K562 (cell line): ENCODE measurements around the gene ORC5. TPM values are rescaled to one million over a fixed set of nuclear protein-coding genes. Genes with fewer than 3 reads are reported as not detected.

Source experiments
- ATAC-seq: fragments of 200-7000 bp; cut with Tn5 transposase; 3 replicates; pipeline ENCODE4 v1.9.1; 2020; ENCODE audit warnings: moderate library complexity
- BruUV-seq: library from RNA; stranded (reverse); fragments of 400-500 nt; replicated peaks from 2 replicates; lab custom pipeline; 2021; lab: Mats Ljungman, UMichigan
- CTCF ChIA-PET: fragments of 300-600 bp; formaldehyde crosslinking; extraction: SDS; loops from one replicate; lab custom pipeline; 2021; ENCODE audit warnings: low intra/inter-chr PET ratio; lab: Yijun Ruan, JAX
- POLR2A ChIA-PET: fragments of 300-600, 350-650 bp; sonication (Branson Sonifier 250); formaldehyde crosslinking; extraction: SDS; loops from one replicate; lab custom pipeline; 2021; ENCODE audit warnings: antibody characterized with exemption, inconsistent platforms; lab: Yijun Ruan, JAX
- DNase-seq, 4 experiments: peaks; one replicate each; pipeline versions ENCODE4 v3.0.0 to v3.0.0-alpha.2; 2011 to 2018; ENCODE audit warnings: low spot score in 3 of 4, mixed read lengths in 3 of 4; ENCODE audit errors: extremely low read depth in 1 of 4
- FAIRE-seq: peaks from 2 replicates; lab custom pipeline; 2011; peaks lifted over from hg19 to GRCh38; lab: Jason Lieb, UNC
- H2AFZ ChIP-seq: 2 replicates; pipeline ENCODE4 v1.6.0; 2011; ENCODE audit warnings: low read depth, low read length, control low read depth, inconsistent platforms
- H3K27ac ChIP-seq: fragments of 200-600 bp; 3 replicates; pipeline ENCODE4 v1.8.0; 2011; ENCODE audit warnings: low read depth, mild to moderate bottlenecking, control low read depth, inconsistent platforms, low read length, moderate library complexity, mixed read lengths; ENCODE audit errors: extremely low read depth
- H3K27me3 ChIP-seq, 2 experiments: fragments of 300-600 bp in 1 of 2; 2 replicates in 1 of 2; 3 replicates in 1 of 2; pipeline versions ENCODE4 v1.6.0 to v1.8.0; 2011; ENCODE audit warnings: inconsistent platforms in 2 of 2, low read length in 2 of 2, mild to moderate bottlenecking in 1 of 2, mixed read lengths in 1 of 2, moderate library complexity in 1 of 2; ENCODE audit not compliant: control insufficient read depth in 2 of 2, insufficient read depth in 2 of 2
- H3K36me3 ChIP-seq: fragments of 300-600 bp; 3 replicates; pipeline ENCODE4 v1.8.0; 2011; ENCODE audit warnings: mild to moderate bottlenecking, low read length, inconsistent platforms; ENCODE audit not compliant: control insufficient read depth, insufficient read depth
- H3K4me1 ChIP-seq, 2 experiments: fragments of 200-600 bp in 1 of 2; replicated peaks in 1 of 2; 2 replicates in 1 of 2; 3 replicates in 1 of 2; pipeline versions ENCODE4 v1.5.1 to v1.8.0; 2011; ENCODE audit warnings: inconsistent platforms in 2 of 2, low read length in 2 of 2, mild to moderate bottlenecking in 1 of 2, mixed read lengths in 1 of 2, moderate library complexity in 1 of 2; ENCODE audit not compliant: control insufficient read depth in 2 of 2, insufficient read depth in 2 of 2
- H3K4me2 ChIP-seq: 2 replicates; pipeline ENCODE4 v1.6.1; 2011; ENCODE audit warnings: low read length, control low read depth, inconsistent platforms, mixed read lengths; ENCODE audit not compliant: insufficient read depth
- H3K4me3 ChIP-seq: fragments of 200-600 bp; sonication (generic), shearing (Covaris generic); 2 replicates; pipeline ENCODE4 v1.5.1; 2016; ENCODE audit warnings: control low read depth, inconsistent platforms
- H3K79me2 ChIP-seq: fragments of 200-600 bp; 3 replicates; pipeline ENCODE4 v1.8.0; 2011; ENCODE audit warnings: low read length, inconsistent platforms; ENCODE audit not compliant: control insufficient read depth, insufficient read depth
- H3K9ac ChIP-seq, 2 experiments: 2 replicates each; pipeline versions ENCODE4 v1.6.0 to v1.6.1; 2011; ENCODE audit warnings: low read depth in 2 of 2, low read length in 2 of 2, control low read depth in 1 of 2, inconsistent platforms in 1 of 2, mild to moderate bottlenecking in 1 of 2, mixed read lengths in 1 of 2; ENCODE audit not compliant: insufficient read depth in 1 of 2
- H3K9me1 ChIP-seq: one replicate; pipeline ENCODE4 v1.6.0; 2011; ENCODE audit warnings: inconsistent platforms, mild to moderate bottlenecking, low read length, moderate library complexity; ENCODE audit not compliant: control insufficient read depth, insufficient read depth
- H3K9me3 ChIP-seq: replicated peaks from 2 replicates; pipeline ENCODE4 v1.5.1; 2011; ENCODE audit warnings: low read depth, low read length, inconsistent platforms; ENCODE audit not compliant: control insufficient read depth, insufficient read depth
- H4K20me1 ChIP-seq: replicated peaks from 2 replicates; pipeline ENCODE4 v1.6.1; 2011; ENCODE audit warnings: low read length, inconsistent platforms, mixed read lengths; ENCODE audit not compliant: control insufficient read depth, insufficient read depth
- ARID2 ChIP-seq: fragments of 450-650 bp; IDR thresholded peaks from 2 replicates; pipeline ENCODE4 v1.6.1; 2017; ENCODE audit warnings: antibody characterized with exemption, mild to moderate bottlenecking
- BACH1 ChIP-seq: fragments of 200-800 bp; sonication (Bioruptor generic); IDR thresholded peaks from 2 replicates; pipeline ENCODE4 v1.6.1; 2016; ENCODE audit warnings: missing genetic modification characterization, missing compliant biosample characterization
- CBFA2T2 ChIP-seq: fragments of 450-650 bp; conservative IDR thresholded peaks from 2 replicates; pipeline ENCODE4 v1.6.1; 2017; ENCODE audit warnings: mild to moderate bottlenecking
- CHCHD3 ChIP-seq: fragments of 250-450 bp; sonication (Bioruptor Pico); IDR thresholded peaks from 2 replicates; pipeline ENCODE4 v2.1.2; 2022; ENCODE audit warnings: mild to moderate bottlenecking
- E2F3 ChIP-seq: fragments of 250-450 bp; sonication (Bioruptor Pico); IDR thresholded peaks from 2 replicates; pipeline ENCODE4 v1.4.0; 2020; ENCODE audit warnings: mild to moderate bottlenecking
- EP400 ChIP-seq: fragments of 450-650 bp; IDR thresholded peaks from 2 replicates; pipeline ENCODE4 v1.6.1; 2017; ENCODE audit warnings: antibody characterized with exemption, mild to moderate bottlenecking, moderate library complexity
- ETV6 ChIP-seq, 3 experiments: fragments of 150-350 bp in 1 of 3; sonication (generic) in 1 of 3; formaldehyde crosslinking in 1 of 3; IDR thresholded peaks; 2 replicates each; pipeline versions ENCODE4 v1.6.1 to v1.8.0; 2014 to 2022; ENCODE audit warnings: borderline replicate concordance in 2 of 3, low read depth in 2 of 3, antibody characterized with exemption in 1 of 3, low read length in 1 of 3, mild to moderate bottlenecking in 1 of 3, missing genetic modification reagents in 1 of 3
- GABPA ChIP-seq: fragments of 200-800 bp; sonication (Bioruptor generic); conservative IDR thresholded peaks from 2 replicates; pipeline ENCODE4 v1.6.1; 2016; ENCODE audit warnings: low read depth, missing genetic modification characterization, missing compliant biosample characterization
- GTF2E2 ChIP-seq: fragments of 200-800 bp; sonication (Bioruptor generic); IDR thresholded peaks from 2 replicates; pipeline ENCODE4 v1.6.1; 2016; ENCODE audit warnings: missing genetic modification characterization, missing compliant biosample characterization
- JUNB ChIP-seq: fragments of 450-650 bp; formaldehyde crosslinking; conservative IDR thresholded peaks from 2 replicates; pipeline ENCODE4 v1.4.0; 2020; ENCODE audit warnings: mild to moderate bottlenecking
- MEIS2 ChIP-seq: fragments of 450-650 bp; IDR thresholded peaks from 2 replicates; pipeline ENCODE4 v1.6.1; 2014; ENCODE audit warnings: mild to moderate bottlenecking; ENCODE audit not compliant: partially characterized antibody
- NCOR1 ChIP-seq: fragments of 450-650 bp; IDR thresholded peaks from 2 replicates; pipeline ENCODE4 v1.6.1; 2016; ENCODE audit warnings: mild to moderate bottlenecking, moderate library complexity
- NFIC ChIP-seq: fragments of 450-650 bp; IDR thresholded peaks from 2 replicates; pipeline ENCODE4 v1.6.1; 2017; ENCODE audit warnings: mild to moderate bottlenecking, inconsistent platforms
- NR2C2 ChIP-seq, 2 experiments: fragments of 200-800 bp in 1 of 2; sonication (Bioruptor generic) in 1 of 2; sonication (generic) in 1 of 2; formaldehyde crosslinking in 1 of 2; IDR thresholded peaks; 2 replicates each; pipeline versions ENCODE4 v1.6.1 to v1.8.0; 2016 to 2022; ENCODE audit warnings: mild to moderate bottlenecking in 1 of 2, missing compliant biosample characterization in 1 of 2, missing genetic modification characterization in 1 of 2, missing genetic modification reagents in 1 of 2
- TBL1XR1 ChIP-seq, 2 experiments: IDR thresholded peaks; 2 replicates each; pipeline ENCODE4 v1.6.1; 2012; ENCODE audit warnings: improper control_type of control experiment in 2 of 2, low read length in 2 of 2, mild to moderate bottlenecking in 1 of 2
- TRIM24 ChIP-seq, 2 experiments: fragments of 450-650 bp; IDR thresholded peaks; 2 replicates each; pipeline ENCODE4 v1.6.1; 2016
- ZNF133 ChIP-seq: fragments of 250-450 bp; sonication (Bioruptor Pico); IDR thresholded peaks from 2 replicates; pipeline ENCODE4 v1.4.0; 2020; ENCODE audit warnings: mild to moderate bottlenecking
- ZNF174 ChIP-seq: fragments of 250-450 bp; sonication (Bioruptor Pico); IDR thresholded peaks from 2 replicates; pipeline ENCODE4 v1.4.0; 2020; ENCODE audit warnings: mild to moderate bottlenecking
- ZNF507 ChIP-seq: conservative IDR thresholded peaks from 2 replicates; pipeline ENCODE4 v1.6.1; 2017; ENCODE audit warnings: missing genetic modification characterization, missing compliant biosample characterization
- WGBS: fragments of 100-300 bp; shearing (Covaris generic); methylation state at CpG from one replicate; pipeline ENCODE4 v1.1.6; 2016; ENCODE audit warnings: low coverage, mixed read lengths; ENCODE audit not compliant: insufficient coverage; ENCODE audit errors: missing lambda C conversion rate; 5-methylcytosine and 5-hydroxymethylcytosine counted together
- in situ Hi-C: fragments of 300-500 bp; cut with MboI; formaldehyde crosslinking; loops from 4 replicates; pipeline ENCODE4 v1.15.0; 2018; ENCODE audit warnings: inconsistent platforms, mixed read lengths
- intact Hi-C: fragments of 100-400 bp; cut with micrococcal nuclease; formaldehyde crosslinking; loops from 2 replicates; pipeline ENCODE4 v1.14.2; 2022
- polyA plus RNA-seq, 8 experiments: library from polyadenylated mRNA; depleted of rRNA in 4 of 8; stranded (reverse) in 5 of 8; unstranded in 3 of 8; fragments of >200 nt; fragmentation: Nextera tagmentation in 2 of 8; fragmentation: Illumina TruSeq in 1 of 8; extraction: Ambion mirVana in 2 of 8; extraction: Trizol in 1 of 8; gene quantifications; 2 replicates each; pipeline versions ENCODE4 v1.2.1 to v1.2.3, GENCODE V29; 2011 to 2014; ENCODE audit warnings: inconsistent platforms in 1 of 8, missing spikeins in 1 of 8
- total RNA-seq, 7 experiments: library from RNA; depleted of rRNA in 6 of 7; stranded (reverse); fragments of >200 nt in 6 of 7; fragmentation: Illumina TruSeq in 2 of 7; extraction: Trizol in 2 of 7; gene quantifications; 2 replicates each; pipeline versions ENCODE4 v1.2.1 to v1.2.3, GENCODE V29; 2011 to 2021; ENCODE audit warnings: low replicate concordance in 1 of 7
- TF ChIP-seq, protein P1 (sequence below), 2 experiments: fragments of 200-800 bp in 1 of 2; sonication (Bioruptor generic) in 1 of 2; sonication (generic) in 1 of 2; formaldehyde crosslinking in 1 of 2; IDR thresholded peaks in 1 of 2; conservative IDR thresholded peaks in 1 of 2; 2 replicates each; pipeline versions ENCODE4 v1.5.0 to v1.6.1; 2016 to 2020; ENCODE audit warnings: missing compliant biosample characterization in 1 of 2, missing genetic modification characterization in 1 of 2, missing genetic modification reagents in 1 of 2

ORC5 gene
- total and polyA plus RNA-seq, 9 of the 15 experiments (the other 6 are each of a cell fraction or from before 2014, with no cell fraction given), result 29.8 to 136 (median 54.8) TPM

DNA sequence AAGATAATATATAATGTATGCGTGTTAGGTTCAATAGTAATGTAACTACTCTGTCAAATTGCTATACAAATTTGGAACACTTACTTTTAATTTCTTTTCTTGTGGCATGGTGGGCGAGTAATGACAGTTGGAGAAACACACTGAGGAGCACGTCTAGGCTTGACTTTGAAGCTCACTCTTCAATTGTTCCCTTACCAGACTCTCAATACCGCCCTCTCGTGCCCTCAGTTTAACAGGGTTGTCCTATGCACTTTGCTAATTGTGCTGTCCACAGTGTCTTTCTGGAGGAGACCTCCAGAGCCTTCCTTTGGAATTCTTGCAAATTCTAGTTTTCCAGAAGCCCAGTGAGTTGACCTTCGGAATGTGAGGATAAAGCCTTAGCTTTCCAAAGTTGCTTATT lies 111.1 kb downstream of the ORC5 start (continued):
- TF ChIP-seq, protein P1, sequence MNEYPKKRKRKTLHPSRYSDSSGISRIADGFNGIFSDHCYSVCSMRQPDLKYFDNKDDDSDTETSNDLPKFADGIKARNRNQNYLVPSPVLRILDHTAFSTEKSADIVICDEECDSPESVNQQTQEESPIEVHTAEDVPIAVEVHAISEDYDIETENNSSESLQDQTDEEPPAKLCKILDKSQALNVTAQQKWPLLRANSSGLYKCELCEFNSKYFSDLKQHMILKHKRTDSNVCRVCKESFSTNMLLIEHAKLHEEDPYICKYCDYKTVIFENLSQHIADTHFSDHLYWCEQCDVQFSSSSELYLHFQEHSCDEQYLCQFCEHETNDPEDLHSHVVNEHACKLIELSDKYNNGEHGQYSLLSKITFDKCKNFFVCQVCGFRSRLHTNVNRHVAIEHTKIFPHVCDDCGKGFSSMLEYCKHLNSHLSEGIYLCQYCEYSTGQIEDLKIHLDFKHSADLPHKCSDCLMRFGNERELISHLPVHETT (CRISPR knock-in tag; conservative IDR thresholded peaks at IDR 0.05 in 1 of 2, IDR thresholded peaks at IDR 0.05 in 1 of 2), result no peak
- no peak for TF ChIP-seq E2F3 (CRISPR knock-in tag)
- TF ChIP-seq MEIS2, result no peak
- no peak for TF ChIP-seq NR2C2 (CRISPR knock-in tag; IDR thresholded peaks at IDR 0.05)
- TF ChIP-seq NR2C2 (tag; IDR thresholded peaks at IDR 0.05), result no peak
- TF ChIP-seq ZNF133 (CRISPR knock-in tag), result no peak
- no peak for TF ChIP-seq ZNF174 (CRISPR knock-in tag)
- TF ChIP-seq JUNB (CRISPR knock-in tag), result no peak
- TF ChIP-seq EP400, result peak; percentile 35; the same call in 1 of the 2 replicates
- TF ChIP-seq ZNF507 (tag), result no peak

DNA sequence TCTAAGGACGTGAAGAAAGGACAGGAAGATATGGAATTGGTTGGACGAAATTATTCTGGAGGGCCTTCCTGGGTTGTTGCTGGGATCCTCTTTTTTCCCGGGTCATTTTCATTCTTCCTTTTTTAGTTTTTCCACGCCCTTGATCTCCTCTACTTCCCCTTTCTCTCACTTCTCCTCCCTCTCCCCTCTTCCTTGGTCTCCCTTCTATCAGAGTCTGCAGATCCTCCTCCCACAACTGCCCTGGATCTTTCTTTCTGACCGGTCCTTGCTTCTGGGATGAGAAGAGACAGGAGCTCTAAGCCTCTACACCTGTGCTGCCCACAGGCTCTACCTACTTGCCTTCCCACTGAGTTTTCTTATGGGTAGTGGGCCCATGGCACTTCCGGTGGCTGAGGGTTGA lies 114.7 kb downstream of the ORC5 start:
- H3K36me3 ChIP-seq, result no peaks in the 10 kb centered on the region
- CTCF ChIA-PET, result no interaction called here
- H3K79me2 ChIP-seq, result no peaks in the 10 kb centered on the region
- H2AFZ ChIP-seq, result peak overlapping the region; percentile 80
- H3K9me3 ChIP-seq, result no peaks in the 10 kb centered on the region
- POLR2A ChIA-PET, result no interaction called here
- ATAC-seq (peak; percentile 67), FAIRE-seq (peak; percentile 59), DNase-seq (peak in 2 of 4 experiments; percentile 44 to 56)
- peaks cover 10 to 39% of the 10 kb centered on the region in 2 experiments; a peak in 4 of 5 replicates for H3K4me1 ChIP-seq
- no peak overlapping the region for H3K4me3 ChIP-seq
- H4K20me1 ChIP-seq, result no peaks in the 10 kb centered on the region
- H3K27ac ChIP-seq, result peak overlapping the region; percentile 29; the same call in 2 of the 3 replicates
- in situ Hi-C loops, result no loop called here
- peak overlapping the region; percentile 66 for H3K4me2 ChIP-seq
- WGBS, result 1% methylated on average over 6 of the region's 6 CpGs
- BruUV-seq, result no TSS peak
- no peaks in the 10 kb centered on the region for H3K27me3 ChIP-seq
- intact Hi-C loops, result loop anchor here (10.0 kb wide), 4 partner anchors 178 to 428 kb away; no protein-coding TSS in a partner anchor
- peak overlapping the region; percentile 10 to 24; a peak in 3 of 4 replicates for H3K9ac ChIP-seq
- H3K9me1 ChIP-seq, result no peaks in the 10 kb centered on the region
- TF ChIP-seq GABPA (tag) (no peak), CBFA2T2 (peak; percentile 40), ETV6 (IDR thresholded peaks at IDR 0.05; ENCODE audit: borderline replicate concordance in 1 of 2, low read depth in 2 of 2, low read length in 1 of 2) (0 out of 4 replicates have a peak, but pooled peaks of 1 of the 2 experiments have one; percentile 24), ETV6 (CRISPR knock-in tag; IDR thresholded peaks at IDR 0.05; ENCODE audit: borderline replicate concordance) (no peak), ARID2 (no peak), GTF2E2 (tag) (no peak), TRIM24 (IDR thresholded peaks at IDR 0.05) (0 out of 4 replicates have a peak, but pooled peaks of 1 of the 2 experiments have one; percentile 26), NFIC (peak; percentile 14; the same call in 1 of the 2 replicates), NCOR1 (peak; percentile 30; the same call in 1 of the 2 replicates), CHCHD3 (CRISPR knock-in tag) (no peak), TBL1XR1 (IDR thresholded peaks at IDR 0.05; ENCODE audit: low read length in 2 of 2) (peak in 1 of 2 experiments; percentile 2; a peak in 1 of 4 replicates), BACH1 (tag) (no peak)
